Activated CD4-positive, alpha-beta T cell treated with anti-CD3 and anti-CD28 coated beads, Interleukin-2, amount 50 U/mL, for 16 hours (primary cell): ENCODE data around the gene STARD6.
"Not testable (repeated sequence)": the region's sequence is repeated elsewhere in the genome, so short reads cannot be mapped to it uniquely, and the experiment has no call there.

Experiments used
- DNase-seq: peaks from one replicate; pipeline ENCODE4 v3.0.0-alpha.2; 2020

The STARD6 gene

GRCh38 chr18:54335638-54336173, 22.0 kb downstream of the STARD6 start:
- no peak for DNase-seq

- no peak for DNase-seq
Measured at GRCh38 chr18:54330768-54331548, 26.7 kb downstream of the STARD6 start.

- no peak for DNase-seq
Measured at GRCh38 chr18:54329787-54330186, 27.9 kb downstream of the STARD6 start.

- DNase-seq = no peak
Measured at GRCh38 chr18:54327818-54328217, 29.8 kb downstream of the STARD6 start.

GRCh38 chr18:54323970-54324369, 33.7 kb downstream of the STARD6 start:
- DNase-seq = no peak

- DNase-seq = no peak
Measured at GRCh38 chr18:54323561-54323960, 34.1 kb downstream of the STARD6 start.

- DNase-seq = no peak
Measured at GRCh38 chr18:54316071-54316820, 41.4 kb downstream of the STARD6 start.

GRCh38 chr18:54309564-54309963, 48.1 kb downstream of the STARD6 start:
- not testable (repeated sequence) for DNase-seq

- no peak for DNase-seq
Measured at GRCh38 chr18:54303408-54303807, 54.2 kb downstream of the STARD6 start.

- not testable (repeated sequence) for DNase-seq
Measured at GRCh38 chr18:54298991-54299390, 58.7 kb downstream of the STARD6 start.

- DNase-seq = no peak
Measured at GRCh38 chr18:54296062-54296461, 61.6 kb downstream of the STARD6 start.

- no peak for DNase-seq
Measured at GRCh38 chr18:54294274-54294673, 63.4 kb downstream of the STARD6 start.

GRCh38 chr18:54284981-54285785, 72.5 kb downstream of the STARD6 start:
- DNase-seq = peak; percentile 97

- DNase-seq = no peak
Measured at GRCh38 chr18:54284535-54284934, 73.1 kb downstream of the STARD6 start.

GRCh38 chr18:54280220-54280569, 77.5 kb downstream of the STARD6 start:
- no peak for DNase-seq

- DNase-seq = no peak
Measured at GRCh38 chr18:54279477-54280219, 78.0 kb downstream of the STARD6 start.

- no peak for DNase-seq
Measured at GRCh38 chr18:54278615-54279014, 79.0 kb downstream of the STARD6 start.

- no peak for DNase-seq
Measured at GRCh38 chr18:54277899-54278298, 79.8 kb downstream of the STARD6 start.
